HG02610 (cell line): ENCODE measurements around the gene CEP290.
A peak's percentile ranks its signal among the peaks of the same experiment; 100 is the strongest.

Experiments
- ATAC-seq: cut with Tn5 transposase; IDR thresholded peaks from one replicate; pipeline ENCODE4 v1.9.1; 2021; ENCODE audit warnings: mild to moderate bottlenecking, moderate library complexity; ENCODE audit not compliant: unreplicated experiment

Gene CEP290

DNA sequence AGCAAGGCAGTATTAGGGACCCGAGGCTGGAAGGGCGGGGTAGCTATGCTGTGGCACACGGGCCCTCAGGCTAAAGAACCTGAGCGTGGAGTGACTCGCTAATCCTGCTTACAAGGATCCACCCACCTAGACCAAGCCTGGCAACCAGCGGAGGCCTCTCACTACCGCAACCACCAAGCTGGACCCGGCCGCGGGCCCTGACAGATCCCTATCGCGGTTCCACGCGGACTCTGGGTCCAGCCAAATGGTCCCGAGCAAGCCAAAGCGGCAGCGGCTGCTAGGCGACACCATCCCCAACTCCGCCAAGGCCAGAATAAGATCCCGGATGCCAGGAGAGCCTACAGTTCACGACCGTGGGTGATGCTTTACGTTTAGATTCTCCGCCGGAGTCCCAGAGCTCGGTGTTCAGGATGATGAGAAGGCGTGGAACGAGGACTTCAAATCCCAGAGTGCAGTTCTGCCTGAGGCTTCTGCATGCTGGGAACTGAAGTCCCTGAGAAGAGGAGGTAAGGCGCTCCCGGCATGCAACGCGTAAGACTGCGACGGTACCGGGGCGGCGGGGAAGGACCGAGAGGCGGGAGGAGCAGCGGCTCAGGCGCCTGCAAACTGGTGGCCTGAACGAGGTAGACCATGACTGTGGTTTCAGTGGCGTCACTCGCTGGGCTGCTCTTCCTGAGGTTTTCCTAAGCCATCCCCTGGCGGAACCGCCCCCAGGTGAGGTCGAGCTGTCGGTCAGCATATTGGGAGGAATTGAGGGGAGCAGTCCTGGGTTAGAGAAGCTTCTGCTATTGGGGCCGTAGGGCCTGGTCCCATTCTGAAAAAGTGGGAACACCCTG lies at the start of gene CEP290, which contains the start of gene TMTC3:
Gene CEP290 (minus strand): TSS at position 315 of the 836 bp plus-strand sequence. CDS start 781 bp downstream, outside the sequence.
Gene TMTC3 (plus strand): TSS at position 534 of the 836 bp plus-strand sequence. CDS start 6,009 bp downstream, outside the sequence.
- ATAC-seq: peak; percentile 97

- ATAC-seq: no peak
Observed at GRCh38 chr12:88188180-88188579, 46.3 kb upstream of the CEP290 start.

DNA sequence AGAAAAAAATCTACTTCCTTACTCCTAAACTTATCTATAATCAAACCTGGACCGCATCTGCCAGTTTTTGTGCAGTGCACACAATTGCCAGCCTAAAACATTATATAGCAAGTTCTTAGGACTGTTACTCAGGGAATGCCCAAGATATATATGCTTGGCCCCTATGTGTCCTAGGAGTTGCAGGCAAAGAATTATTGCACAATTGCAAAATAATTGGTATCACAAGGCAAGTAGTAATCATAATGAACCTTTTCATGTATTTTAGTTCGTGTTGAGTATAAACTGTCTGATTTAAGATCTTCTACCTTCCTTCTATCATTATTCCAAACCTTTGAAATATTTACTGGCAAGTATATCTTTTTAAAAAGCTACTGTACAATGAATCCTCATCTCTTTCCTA lies 45.7 kb upstream of the CEP290 start:
- ATAC-seq: no peak

DNA sequence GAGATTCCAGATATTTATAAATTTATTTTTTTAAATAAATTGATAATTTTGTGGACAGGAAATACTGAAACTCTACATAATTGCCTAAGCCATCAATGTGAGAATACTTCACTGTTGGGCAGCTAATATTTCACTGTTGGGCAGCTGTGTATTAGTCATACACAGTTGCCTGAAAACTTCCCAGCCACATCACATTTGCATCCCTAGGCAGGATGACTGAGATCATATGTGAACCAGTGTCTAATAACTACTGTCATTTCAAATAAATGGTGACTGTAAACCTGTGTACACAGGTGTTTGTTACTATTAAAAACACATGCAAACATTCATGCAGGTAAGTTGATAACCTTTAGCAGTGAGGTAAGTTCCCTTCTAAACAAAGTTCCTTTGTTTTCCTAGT lies 44.1 kb upstream of the CEP290 start:
- ATAC-seq: peak; percentile 100

- no peak for ATAC-seq
Observed at GRCh38 chr12:88185279-88185678, 43.4 kb upstream of the CEP290 start.

DNA sequence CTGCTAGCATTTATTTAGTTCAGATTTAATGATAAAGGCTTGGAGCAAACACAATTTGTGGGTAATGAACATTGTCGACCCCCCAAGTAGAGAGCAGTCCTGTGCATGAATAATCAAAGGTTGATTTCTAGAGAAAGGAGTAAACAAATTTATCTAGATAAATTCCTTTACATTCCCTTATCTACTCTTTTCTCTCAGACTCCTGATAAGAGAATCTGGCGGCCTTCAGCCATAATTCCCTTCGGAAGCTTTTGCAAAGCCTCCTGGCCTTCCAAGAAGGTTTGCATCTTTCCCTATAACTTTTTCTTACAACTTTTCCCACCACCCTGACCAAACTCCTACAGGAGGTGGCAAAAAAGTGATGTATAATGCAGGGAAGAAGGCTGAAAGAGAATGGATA lies 42.3 kb upstream of the CEP290 start:
- no peak for ATAC-seq

GRCh38 chr12:88182416-88182815 lies 40.5 kb upstream of the CEP290 start:
- ATAC-seq: no peak

- no peak for ATAC-seq
Observed at GRCh38 chr12:88181881-88182280, 40.0 kb upstream of the CEP290 start.

GRCh38 chr12:88179436-88180014 lies 37.6 kb upstream of the CEP290 start:
- no peak for ATAC-seq

GRCh38 chr12:88175544-88175943 lies 33.7 kb upstream of the CEP290 start:
- ATAC-seq: no peak

GRCh38 chr12:88172844-88173407 lies 31.0 kb upstream of the CEP290 start:
- ATAC-seq: no peak

- ATAC-seq: no peak
Observed at GRCh38 chr12:88167384-88167783, 25.5 kb upstream of the CEP290 start.

GRCh38 chr12:88166179-88166578 lies 24.3 kb upstream of the CEP290 start:
- ATAC-seq: no peak

DNA sequence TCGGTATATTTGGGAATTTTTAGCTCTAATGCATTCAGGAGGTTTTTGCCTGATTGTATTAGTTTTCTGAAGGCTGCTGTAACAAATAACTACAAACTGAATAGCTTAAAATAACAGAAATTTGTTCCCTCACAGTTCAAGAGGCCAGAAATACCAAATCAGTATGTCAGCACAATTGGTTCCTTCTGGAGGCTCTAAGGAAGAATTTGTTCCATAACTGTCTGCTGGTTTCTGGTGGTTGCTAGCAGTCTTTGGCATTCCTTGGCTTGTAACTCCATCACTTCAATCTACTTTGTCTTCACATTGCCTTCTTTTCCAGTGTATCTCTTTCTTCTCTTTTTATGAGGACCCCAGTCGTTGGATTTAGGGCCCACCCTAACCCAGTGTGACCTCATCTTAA lies 21.5 kb upstream of the CEP290 start:
- ATAC-seq: no peak

DNA sequence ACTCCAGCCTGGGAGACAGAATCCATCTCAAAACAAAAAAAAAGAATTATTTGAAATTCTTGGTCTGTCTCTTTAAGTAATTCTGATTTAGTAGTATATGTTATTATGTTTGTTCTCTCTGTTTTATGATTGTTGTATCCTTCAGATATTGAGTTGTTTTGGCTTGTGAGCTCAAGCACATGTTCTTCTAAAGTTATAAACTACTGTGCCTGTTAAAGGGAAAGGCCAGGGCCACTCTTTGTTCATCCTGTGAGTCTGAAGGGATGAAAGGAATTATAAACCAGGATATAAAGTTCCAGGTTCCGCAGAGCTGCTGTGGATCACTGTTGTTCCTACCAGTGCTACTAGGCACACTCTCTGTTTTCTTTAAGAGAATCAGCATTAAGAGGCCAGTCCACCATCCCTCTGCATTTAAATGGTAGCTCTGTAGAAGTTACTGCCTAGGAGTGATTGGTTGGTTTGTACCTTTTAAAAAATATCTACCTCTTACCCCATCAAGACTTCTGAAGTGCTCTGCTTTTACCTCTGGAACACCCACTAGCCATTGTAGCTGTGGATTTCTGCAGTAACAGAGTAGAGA lies 14.3 kb upstream of the CEP290 start:
- ATAC-seq: no peak

- ATAC-seq: no peak
Observed at GRCh38 chr12:88153959-88154358, 12.1 kb upstream of the CEP290 start.

DNA sequence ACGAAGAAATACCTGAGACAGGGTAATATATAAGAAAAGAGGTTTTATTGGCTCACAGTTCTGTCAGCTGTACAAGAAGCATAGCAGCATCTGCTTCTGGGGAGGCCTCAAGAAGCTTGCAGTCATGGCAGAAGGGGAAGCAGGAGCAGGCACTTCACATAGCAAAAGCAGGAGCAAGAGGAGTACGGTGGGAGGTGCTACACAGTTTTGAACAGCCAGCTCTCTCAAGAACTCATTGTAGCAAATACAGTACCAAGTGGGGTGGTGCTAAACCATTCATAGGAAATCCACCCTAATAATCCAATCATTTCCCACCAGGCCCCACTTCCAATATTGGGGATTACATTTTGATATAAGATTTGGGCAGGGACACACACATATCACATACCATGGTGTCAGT lies 8.2 kb upstream of the CEP290 start:
- no peak for ATAC-seq

DNA sequence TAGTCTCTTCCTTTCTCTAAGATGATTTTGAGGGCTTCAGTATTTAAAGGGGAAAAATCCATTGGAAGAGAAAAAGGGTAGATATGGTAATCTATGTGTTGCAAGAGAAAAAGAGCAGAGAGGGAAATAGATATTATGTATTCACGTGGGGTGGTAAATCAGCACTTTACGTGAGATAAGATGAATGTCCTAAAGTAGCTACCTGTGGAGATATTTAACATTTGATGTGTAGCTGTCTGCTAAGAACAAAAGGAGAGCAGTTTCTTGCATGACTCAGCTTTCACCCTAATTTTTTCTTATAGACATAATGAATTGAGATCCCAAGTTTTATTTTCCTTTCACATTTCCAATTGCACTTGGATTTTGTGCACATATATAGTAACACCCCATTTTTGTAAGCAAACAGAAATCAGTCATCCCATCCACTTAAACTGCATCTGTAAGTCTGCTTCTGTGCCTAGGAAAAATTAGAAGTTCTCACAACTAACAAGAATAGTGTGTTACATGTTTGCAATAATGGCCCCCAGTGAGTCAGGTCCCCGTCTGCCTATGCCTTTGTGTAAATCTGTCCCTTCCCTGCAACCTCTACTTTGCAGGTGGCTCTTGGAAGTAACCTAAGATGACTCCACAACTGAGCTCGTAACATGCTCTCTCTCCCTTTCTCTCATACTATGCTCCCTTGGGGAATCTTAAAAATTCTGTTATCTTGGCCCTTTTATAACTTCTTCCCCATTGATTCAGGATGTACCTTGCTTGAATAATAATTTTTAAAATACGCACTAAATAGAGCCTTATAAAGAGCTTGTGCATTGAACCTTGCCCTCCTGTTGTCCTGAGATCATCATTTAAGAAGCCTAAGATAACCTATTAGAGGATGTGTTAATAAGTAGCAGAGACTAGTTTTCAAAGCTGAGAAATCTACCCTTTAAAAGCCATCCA lies 3.9 kb upstream of the CEP290 start:
- ATAC-seq: no peak

- no peak for ATAC-seq
Observed at GRCh38 chr12:88144546-88145468, 2.9 kb upstream of the CEP290 start.
